Measurements from ENCODE around the gene GPC4. TPM values are rescaled to one million over a fixed set of nuclear protein-coding genes. Genes with fewer than 3 reads are reported as not detected.
A peak's percentile ranks its signal among the peaks of the same experiment; 100 is the strongest.

The GPC4 gene
- total RNA-seq, 1 experiment from 2014 or later, result 1.4 TPM

DNA sequence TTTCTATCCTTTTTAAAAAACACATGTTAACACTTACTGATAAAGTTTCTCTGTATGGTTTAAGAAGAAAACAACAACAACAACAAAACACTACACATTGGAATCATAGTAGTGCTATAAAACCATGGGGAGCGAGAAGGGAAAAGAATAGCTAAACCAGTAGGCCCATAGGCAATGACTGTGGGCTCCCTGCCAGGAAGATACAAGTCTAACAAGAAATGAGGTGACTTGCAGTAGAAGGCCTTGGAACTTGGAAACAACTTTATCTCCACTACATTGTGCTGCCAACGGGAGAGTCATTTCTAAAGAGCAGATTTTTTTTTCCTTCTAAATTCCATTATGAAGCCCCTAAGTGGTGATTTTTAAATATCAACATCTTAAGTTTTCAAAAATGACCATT, 78.0 kb downstream of the GPC4 start:
- in situ Hi-C loops (cut with HindIII; ENCODE audit: low pct_unique_long_range_greater_than_20kb, low sequenced_read_pairs), result no loop called here
- intact Hi-C loops (cut with micrococcal nuclease; ENCODE audit: unreplicated experiment), result loop anchor here (5.0 kb wide), 1 partner anchor 330 kb away; no protein-coding TSS in a partner anchor
- TF ChIP-seq SIN3A (IDR thresholded peaks at IDR 0.05; ENCODE audit: borderline replicate concordance, insufficient read depth, low read depth, low read length), result no peak
- TF ChIP-seq POLR2AphosphoS5 (IDR thresholded peaks at IDR 0.05; ENCODE audit: low read depth, low read length), result no peak
- Histone ChIP-seq H3K27me3 (ENCODE audit: control insufficient read depth, insufficient read depth, low read length) (no peaks in the 10 kb centered on the region), H3K36me3 (ENCODE audit: control insufficient read depth, insufficient read depth, low read length) (no peaks in the 10 kb centered on the region), H3K4me1 (ENCODE audit: control insufficient read depth, insufficient read depth, low read length) (no peaks in the 10 kb centered on the region), H3K9me3 (ENCODE audit: control insufficient read depth, insufficient read depth, low read depth, low read length) (no peaks in the 10 kb centered on the region), H3K27ac (ENCODE audit: low read length) (no peak overlapping the region), H3K4me3 (ENCODE audit: low read depth in 2 of 2, low read length in 2 of 2) (no peak overlapping the region)
- ChIA-PET POLR2A (no interaction called here), CTCF (no interaction called here)
- DNase-seq (ENCODE audit: low read depth, low spot score) (no peak), ATAC-seq (no peak)
- no TSS peak for BruUV-seq (replicated peaks)

DNA sequence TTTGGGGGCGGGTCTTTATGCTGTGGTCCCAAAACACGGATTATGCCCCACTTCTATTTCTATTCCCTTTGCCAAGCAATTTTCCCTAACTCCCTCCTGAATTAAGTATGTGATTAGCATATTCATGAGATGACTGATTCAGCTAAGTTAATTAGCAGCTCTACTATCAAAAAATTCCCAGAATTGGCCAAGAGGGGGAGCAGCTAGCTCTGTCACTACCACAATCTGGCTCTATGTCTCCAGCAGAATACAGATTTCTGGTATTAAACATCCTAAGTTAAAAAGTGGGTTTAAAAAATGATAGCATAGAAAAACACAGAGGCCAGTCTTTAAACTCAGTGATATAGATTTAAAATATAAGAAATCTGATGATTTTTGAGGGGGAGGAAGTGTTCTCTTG, 80.3 kb downstream of the GPC4 start:
- Histone ChIP-seq H3K4me1 (ENCODE audit: control insufficient read depth, insufficient read depth, low read length) (no peaks in the 10 kb centered on the region), H3K4me3 (ENCODE audit: low read depth in 2 of 2, low read length in 2 of 2) (no peak overlapping the region), H3K36me3 (ENCODE audit: control insufficient read depth, insufficient read depth, low read length) (no peaks in the 10 kb centered on the region), H3K27me3 (ENCODE audit: control insufficient read depth, insufficient read depth, low read length) (no peaks in the 10 kb centered on the region), H3K27ac (ENCODE audit: low read length) (no peak overlapping the region), H3K9me3 (ENCODE audit: control insufficient read depth, insufficient read depth, low read depth, low read length) (no peaks in the 10 kb centered on the region)
- DNase-seq (ENCODE audit: low read depth, low spot score), result no peak
- intact Hi-C loops (cut with micrococcal nuclease; ENCODE audit: unreplicated experiment) (loop anchor here (5.0 kb wide), 1 partner anchor 332 kb away; no protein-coding TSS in a partner anchor), in situ Hi-C loops (cut with HindIII; ENCODE audit: low pct_unique_long_range_greater_than_20kb, low sequenced_read_pairs) (no loop called here)
- no peak for TF ChIP-seq TCF7L2 (IDR thresholded peaks at IDR 0.05; ENCODE audit: low read depth, low read length)
- TF ChIP-seq, protein P1, sequence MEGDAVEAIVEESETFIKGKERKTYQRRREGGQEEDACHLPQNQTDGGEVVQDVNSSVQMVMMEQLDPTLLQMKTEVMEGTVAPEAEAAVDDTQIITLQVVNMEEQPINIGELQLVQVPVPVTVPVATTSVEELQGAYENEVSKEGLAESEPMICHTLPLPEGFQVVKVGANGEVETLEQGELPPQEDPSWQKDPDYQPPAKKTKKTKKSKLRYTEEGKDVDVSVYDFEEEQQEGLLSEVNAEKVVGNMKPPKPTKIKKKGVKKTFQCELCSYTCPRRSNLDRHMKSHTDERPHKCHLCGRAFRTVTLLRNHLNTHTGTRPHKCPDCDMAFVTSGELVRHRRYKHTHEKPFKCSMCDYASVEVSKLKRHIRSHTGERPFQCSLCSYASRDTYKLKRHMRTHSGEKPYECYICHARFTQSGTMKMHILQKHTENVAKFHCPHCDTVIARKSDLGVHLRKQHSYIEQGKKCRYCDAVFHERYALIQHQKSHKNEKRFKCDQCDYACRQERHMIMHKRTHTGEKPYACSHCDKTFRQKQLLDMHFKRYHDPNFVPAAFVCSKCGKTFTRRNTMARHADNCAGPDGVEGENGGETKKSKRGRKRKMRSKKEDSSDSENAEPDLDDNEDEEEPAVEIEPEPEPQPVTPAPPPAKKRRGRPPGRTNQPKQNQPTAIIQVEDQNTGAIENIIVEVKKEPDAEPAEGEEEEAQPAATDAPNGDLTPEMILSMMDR (IDR thresholded peaks at IDR 0.05), result peak; percentile 71
- no TSS peak for BruUV-seq (replicated peaks)
- POLR2A ChIA-PET, result no interaction called here
- CTCF ChIA-PET, result interaction anchor here (0.7 kb wide), 1 partner anchor 335 kb away, joined by 5 read pairs; no protein-coding TSS in a partner anchor
- ATAC-seq, result no peak

DNA sequence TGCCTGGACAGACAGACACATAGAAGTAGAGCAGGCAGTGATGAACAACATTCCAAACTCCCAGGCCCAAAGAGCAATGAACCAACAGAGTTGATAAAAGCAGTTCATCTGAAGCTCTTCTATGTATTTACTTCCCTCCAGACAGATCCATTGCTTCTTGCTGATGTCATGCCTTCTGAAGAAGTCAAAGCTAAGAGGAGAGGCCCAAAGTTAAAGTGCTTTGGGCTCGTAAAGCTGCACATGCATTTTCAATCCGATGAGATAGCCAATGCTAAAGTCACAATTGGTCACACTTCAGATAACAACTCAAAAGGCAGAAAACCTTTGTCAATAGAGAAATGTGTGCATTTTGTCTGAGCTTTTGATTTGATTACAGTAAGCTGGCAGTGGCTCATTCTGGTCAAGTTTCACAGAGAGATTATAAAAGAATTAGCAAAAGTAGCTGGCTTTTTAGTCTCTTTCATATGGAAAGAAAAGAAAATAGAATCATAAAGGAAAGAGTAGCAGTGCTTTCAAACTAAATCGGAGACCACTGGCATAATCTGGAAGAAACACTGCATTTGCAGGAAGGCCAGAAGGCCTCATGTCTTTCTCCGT, 82.0 kb downstream of the GPC4 start:
- no peak for DNase-seq (ENCODE audit: low read depth, low spot score)
- no peaks in the 10 kb centered on the region for H3K4me1 ChIP-seq (ENCODE audit: control insufficient read depth, insufficient read depth, low read length)
- no peaks in the 10 kb centered on the region for H3K9me3 ChIP-seq (ENCODE audit: control insufficient read depth, insufficient read depth, low read depth, low read length)
- CTCF ChIA-PET, result no interaction called here
- intact Hi-C loops (cut with micrococcal nuclease; ENCODE audit: unreplicated experiment) (no loop called here), in situ Hi-C loops (cut with HindIII; ENCODE audit: low pct_unique_long_range_greater_than_20kb, low sequenced_read_pairs) (no loop called here)
- no peak for TF ChIP-seq SIN3A (IDR thresholded peaks at IDR 0.05; ENCODE audit: borderline replicate concordance, insufficient read depth, low read depth, low read length)
- TF ChIP-seq, protein P2, sequence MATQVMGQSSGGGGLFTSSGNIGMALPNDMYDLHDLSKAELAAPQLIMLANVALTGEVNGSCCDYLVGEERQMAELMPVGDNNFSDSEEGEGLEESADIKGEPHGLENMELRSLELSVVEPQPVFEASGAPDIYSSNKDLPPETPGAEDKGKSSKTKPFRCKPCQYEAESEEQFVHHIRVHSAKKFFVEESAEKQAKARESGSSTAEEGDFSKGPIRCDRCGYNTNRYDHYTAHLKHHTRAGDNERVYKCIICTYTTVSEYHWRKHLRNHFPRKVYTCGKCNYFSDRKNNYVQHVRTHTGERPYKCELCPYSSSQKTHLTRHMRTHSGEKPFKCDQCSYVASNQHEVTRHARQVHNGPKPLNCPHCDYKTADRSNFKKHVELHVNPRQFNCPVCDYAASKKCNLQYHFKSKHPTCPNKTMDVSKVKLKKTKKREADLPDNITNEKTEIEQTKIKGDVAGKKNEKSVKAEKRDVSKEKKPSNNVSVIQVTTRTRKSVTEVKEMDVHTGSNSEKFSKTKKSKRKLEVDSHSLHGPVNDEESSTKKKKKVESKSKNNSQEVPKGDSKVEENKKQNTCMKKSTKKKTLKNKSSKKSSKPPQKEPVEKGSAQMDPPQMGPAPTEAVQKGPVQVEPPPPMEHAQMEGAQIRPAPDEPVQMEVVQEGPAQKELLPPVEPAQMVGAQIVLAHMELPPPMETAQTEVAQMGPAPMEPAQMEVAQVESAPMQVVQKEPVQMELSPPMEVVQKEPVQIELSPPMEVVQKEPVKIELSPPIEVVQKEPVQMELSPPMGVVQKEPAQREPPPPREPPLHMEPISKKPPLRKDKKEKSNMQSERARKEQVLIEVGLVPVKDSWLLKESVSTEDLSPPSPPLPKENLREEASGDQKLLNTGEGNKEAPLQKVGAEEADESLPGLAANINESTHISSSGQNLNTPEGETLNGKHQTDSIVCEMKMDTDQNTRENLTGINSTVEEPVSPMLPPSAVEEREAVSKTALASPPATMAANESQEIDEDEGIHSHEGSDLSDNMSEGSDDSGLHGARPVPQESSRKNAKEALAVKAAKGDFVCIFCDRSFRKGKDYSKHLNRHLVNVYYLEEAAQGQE (IDR thresholded peaks at IDR 0.05; ENCODE audit: insufficient read depth in 1 of 2, low read depth in 2 of 2, low read length in 1 of 2), result no peak
- TF ChIP-seq TCF7L2 (IDR thresholded peaks at IDR 0.05; ENCODE audit: low read depth, low read length), result no peak
- TF ChIP-seq, protein P1 (IDR thresholded peaks at IDR 0.05), result no peak
- TF ChIP-seq POLR2AphosphoS5 (IDR thresholded peaks at IDR 0.05; ENCODE audit: low read depth, low read length), result no peak
- no peak for ATAC-seq
- POLR2A ChIA-PET, result no interaction called here
- H3K27ac ChIP-seq (ENCODE audit: low read length), result no peak overlapping the region
- H3K4me3 ChIP-seq (ENCODE audit: low read depth in 2 of 2, low read length in 2 of 2), result no peak overlapping the region
- no peaks in the 10 kb centered on the region for H3K36me3 ChIP-seq (ENCODE audit: control insufficient read depth, insufficient read depth, low read length)
- H3K27me3 ChIP-seq (ENCODE audit: control insufficient read depth, insufficient read depth, low read length), result no peaks in the 10 kb centered on the region
- no TSS peak for BruUV-seq (replicated peaks)
